Hepatocyte (in vitro differentiated cells): ENCODE data around the gene SPECC1L. TPM values are rescaled to one million over a fixed set of nuclear protein-coding genes. Genes with fewer than 3 reads are reported as not detected.

Experiments
- DNase-seq: peaks from one replicate; pipeline ENCODE4 v3.0.0-alpha.2; 2016; ENCODE audit warnings: low spot score
- H2AFZ ChIP-seq: fragments of 200-600 bp; sonication (generic); 2 replicates; pipeline ENCODE4 v1.6.0; 2016; ENCODE audit warnings: antibody characterized with exemption, mild to moderate bottlenecking
- H3K27ac ChIP-seq: fragments of 200-600 bp; sonication (generic); 2 replicates; pipeline ENCODE4 v1.5.1; 2016; ENCODE audit warnings: mild to moderate bottlenecking
- H3K27me3 ChIP-seq: fragments of 200-600 bp; sonication (generic); 2 replicates; pipeline ENCODE4 v1.6.1; 2016
- H3K36me3 ChIP-seq: fragments of 200-600 bp; sonication (generic); replicated peaks from 2 replicates; pipeline ENCODE4 v1.5.1; 2016; ENCODE audit warnings: low read depth; ENCODE audit not compliant: insufficient read depth
- H3K4me1 ChIP-seq: fragments of 200-600 bp; sonication (generic); 2 replicates; pipeline ENCODE4 v1.5.1; 2016; ENCODE audit warnings: mild to moderate bottlenecking, moderate library complexity; ENCODE audit not compliant: insufficient read depth
- H3K4me2 ChIP-seq: fragments of 200-600 bp; sonication (generic); 2 replicates; pipeline ENCODE4 v1.6.0; 2016
- H3K4me3 ChIP-seq: fragments of 200-600 bp; sonication (generic); 2 replicates; pipeline ENCODE4 v1.5.1; 2016; ENCODE audit warnings: mild to moderate bottlenecking
- H3K79me2 ChIP-seq: fragments of 200-600 bp; sonication (generic); 2 replicates; pipeline ENCODE4 v1.6.0; 2017; ENCODE audit warnings: mild to moderate bottlenecking
- H3K9me2 ChIP-seq: fragments of 200-600 bp; sonication (generic); replicated peaks from 2 replicates; pipeline ENCODE4 v1.6.0; 2017; ENCODE audit warnings: mild to moderate bottlenecking; ENCODE audit not compliant: insufficient read depth
- H3K9me3 ChIP-seq: fragments of 200-600 bp; sonication (generic); 2 replicates; pipeline ENCODE4 v1.5.1; 2016; ENCODE audit warnings: low read depth, mild to moderate bottlenecking
- H4K20me1 ChIP-seq: fragments of 200-600 bp; sonication (generic); 2 replicates; pipeline ENCODE4 v1.6.0; 2016; ENCODE audit warnings: mild to moderate bottlenecking; ENCODE audit not compliant: insufficient read depth, poor library complexity, severe bottlenecking
- CTCF ChIP-seq: fragments of 200-600 bp; sonication (generic); IDR thresholded peaks from 2 replicates; pipeline ENCODE4 v1.5.1; 2016; ENCODE audit warnings: antibody characterized with exemption, mild to moderate bottlenecking; ENCODE audit not compliant: poor library complexity
- EZH2 ChIP-seq: fragments of 200-600 bp; sonication (generic); IDR thresholded peaks from 2 replicates; pipeline ENCODE4 v1.6.1; 2016; ENCODE audit warnings: antibody characterized with exemption, mild to moderate bottlenecking, borderline replicate concordance
- EZH2phosphoT487 ChIP-seq: fragments of 200-600 bp; sonication (generic); IDR thresholded peaks from one replicate; pipeline ENCODE4 v1.6.1; 2018; ENCODE audit warnings: antibody characterized with exemption, mild to moderate bottlenecking, low read depth, moderate library complexity; ENCODE audit not compliant: unreplicated experiment, severe bottlenecking
- WGBS: methylation state at CpG from one replicate; pipeline ENCODE4 v1.1.6; 2016; ENCODE audit warnings: low lambda C conversion rate; ENCODE audit errors: missing lambda C conversion rate; 5-methylcytosine and 5-hydroxymethylcytosine counted together
- polyA plus RNA-seq: library from polyadenylated mRNA; unstranded; fragments of >200 nt; fragmentation: Nextera tagmentation; extraction: Ambion mirVana; gene quantifications from 2 replicates; pipeline ENCODE4 v1.2.1, GENCODE V29; 2016
- total RNA-seq: library from RNA; depleted of rRNA; stranded (reverse); fragments of >200 nt; gene quantifications from 2 replicates; pipeline ENCODE4 v1.2.3, GENCODE V29; 2014

SPECC1L gene
- total and polyA plus RNA-seq, 2 experiments from 2014 or later, result 13.0 to 28.3 TPM

- no peaks in the 10 kb centered on the region for H3K9me2 ChIP-seq
- peaks cover 20% of the 10 kb centered on the region for H3K79me2 ChIP-seq
- no peak overlapping the region for H3K27ac ChIP-seq
- no peak for TF ChIP-seq EZH2
- TF ChIP-seq CTCF, result no peak
- TF ChIP-seq EZH2phosphoT487, result no peak
- no peak for DNase-seq
- H3K4me1 ChIP-seq, result no peaks in the 10 kb centered on the region
- H4K20me1 ChIP-seq, result no peaks in the 10 kb centered on the region
- no peak overlapping the region for H3K4me2 ChIP-seq
- no peaks in the 10 kb centered on the region for H3K9me3 ChIP-seq
- no peaks in the 10 kb centered on the region for H3K27me3 ChIP-seq
- no peak overlapping the region for H3K4me3 ChIP-seq
- no peaks in the 10 kb centered on the region for H3K36me3 ChIP-seq
- H2AFZ ChIP-seq, result no peak overlapping the region
- 88% methylated on average over 6 of the region's 6 CpGs for WGBS
Measured at GRCh38 chr22:24322522-24322921, 51.9 kb downstream of the SPECC1L start.

- Histone ChIP-seq H3K27me3 (no peaks in the 10 kb centered on the region), H2AFZ (no peak overlapping the region), H3K36me3 (no peaks in the 10 kb centered on the region), H3K9me2 (no peaks in the 10 kb centered on the region), H3K4me2 (no peak overlapping the region), H3K9me3 (no peaks in the 10 kb centered on the region), H3K4me1 (no peaks in the 10 kb centered on the region), H3K27ac (no peak overlapping the region), H3K4me3 (no peak overlapping the region), H4K20me1 (no peaks in the 10 kb centered on the region), H3K79me2 (peaks cover 23% of the 10 kb centered on the region)
- no peak for TF ChIP-seq EZH2
- no peak for TF ChIP-seq EZH2phosphoT487
- TF ChIP-seq CTCF, result no peak
- no peak for DNase-seq
- WGBS, result 94% methylated on average over 2 of the region's 2 CpGs
Measured at GRCh38 chr22:24323233-24323632, 52.6 kb downstream of the SPECC1L start.

- DNase-seq, result no peak
- no peak overlapping the region for H3K4me2 ChIP-seq
- no peak overlapping the region for H3K27ac ChIP-seq
- peaks cover 23% of the 10 kb centered on the region for H3K79me2 ChIP-seq
- TF ChIP-seq EZH2, result no peak
- TF ChIP-seq CTCF, result no peak
- TF ChIP-seq EZH2phosphoT487, result no peak
- no peak overlapping the region for H3K4me3 ChIP-seq
- no peaks in the 10 kb centered on the region for H3K4me1 ChIP-seq
- no peaks in the 10 kb centered on the region for H4K20me1 ChIP-seq
- H3K36me3 ChIP-seq, result no peaks in the 10 kb centered on the region
- no peaks in the 10 kb centered on the region for H3K9me2 ChIP-seq
- 79% methylated on average over 3 of the region's 3 CpGs for WGBS
- no peaks in the 10 kb centered on the region for H3K9me3 ChIP-seq
- no peak overlapping the region for H2AFZ ChIP-seq
- H3K27me3 ChIP-seq, result no peaks in the 10 kb centered on the region
Measured at GRCh38 chr22:24323695-24324094, 53.1 kb downstream of the SPECC1L start.

DNA sequence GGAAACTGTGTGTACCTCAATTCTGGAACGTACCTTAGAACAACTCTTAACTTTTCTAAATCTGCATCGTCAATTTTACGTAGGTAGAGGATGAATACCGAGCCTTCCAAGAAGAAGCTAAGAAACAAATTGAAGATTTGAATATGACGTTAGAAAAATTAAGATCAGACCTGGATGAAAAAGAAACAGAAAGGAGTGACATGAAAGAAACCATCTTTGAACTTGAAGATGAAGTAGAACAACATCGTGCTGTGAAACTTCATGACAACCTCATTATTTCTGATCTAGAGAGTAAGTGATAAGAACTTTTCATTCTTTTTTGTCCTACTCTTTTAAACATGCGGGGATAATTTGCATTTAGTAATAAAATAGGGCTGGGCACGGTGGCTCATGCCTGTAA, 53.5 kb downstream of the SPECC1L start:
- no peak for DNase-seq
- TF ChIP-seq CTCF, result no peak
- TF ChIP-seq EZH2phosphoT487, result no peak
- Histone ChIP-seq H3K4me2 (no peak overlapping the region), H3K27ac (no peak overlapping the region), H3K27me3 (no peaks in the 10 kb centered on the region), H3K4me1 (no peaks in the 10 kb centered on the region), H3K79me2 (peaks cover 23% of the 10 kb centered on the region), H3K9me2 (no peaks in the 10 kb centered on the region), H2AFZ (no peak overlapping the region), H3K4me3 (no peak overlapping the region), H4K20me1 (no peaks in the 10 kb centered on the region), H3K9me3 (no peaks in the 10 kb centered on the region), H3K36me3 (no peaks in the 10 kb centered on the region)
- 92% methylated on average over 8 of the region's 8 CpGs for WGBS
